ENCODE measurements around the gene MRI1. TPM values are rescaled to one million over a fixed set of nuclear protein-coding genes. Genes with fewer than 3 reads are reported as not detected.

Gene MRI1
- total RNA-seq, 1 experiment from 2014 or later = 30.2 TPM

- peaks cover 11% of the 10 kb centered on the region for H3K4me1 Mint-ChIP-seq (ENCODE audit: low read depth, unreplicated experiment)
- no peak overlapping the region for H3K27ac Mint-ChIP-seq (ENCODE audit: unreplicated experiment)
- H3K27me3 Mint-ChIP-seq (ENCODE audit: unreplicated experiment) = no peaks in the 10 kb centered on the region
- DNase-seq = no peak
- no peaks in the 10 kb centered on the region for H3K9me3 Mint-ChIP-seq (ENCODE audit: low read depth, unreplicated experiment)
- no TSS peak for BruUV-seq (replicated peaks)
- H3K4me3 Mint-ChIP-seq (ENCODE audit: low read depth, unreplicated experiment) = no peak overlapping the region
- TF ChIP-seq CTCF (IDR thresholded peaks at IDR 0.05; ENCODE audit: unreplicated experiment) = no peak
- CTCF ChIA-PET = no interaction called here
- peaks cover 28% of the 10 kb centered on the region for H3K36me3 Mint-ChIP-seq (ENCODE audit: insufficient read depth, unreplicated experiment)
- intact Hi-C loops (cut with micrococcal nuclease; ENCODE audit: unreplicated experiment) = no loop called here
Measured at GRCh38 chr19:13768510-13768909, 4.2 kb downstream of the MRI1 start.

- peaks cover 9% of the 10 kb centered on the region for H3K4me1 Mint-ChIP-seq (ENCODE audit: low read depth, unreplicated experiment)
- H3K36me3 Mint-ChIP-seq (ENCODE audit: insufficient read depth, unreplicated experiment) = peaks cover 25% of the 10 kb centered on the region
- H3K27ac Mint-ChIP-seq (ENCODE audit: unreplicated experiment) = no peak overlapping the region
- H3K4me3 Mint-ChIP-seq (ENCODE audit: low read depth, unreplicated experiment) = no peak overlapping the region
- DNase-seq = no peak
- BruUV-seq (replicated peaks) = no TSS peak
- no peaks in the 10 kb centered on the region for H3K9me3 Mint-ChIP-seq (ENCODE audit: low read depth, unreplicated experiment)
- CTCF ChIA-PET = no interaction called here
- intact Hi-C loops (cut with micrococcal nuclease; ENCODE audit: unreplicated experiment) = no loop called here
- no peak for TF ChIP-seq CTCF (IDR thresholded peaks at IDR 0.05; ENCODE audit: unreplicated experiment)
- H3K27me3 Mint-ChIP-seq (ENCODE audit: unreplicated experiment) = no peaks in the 10 kb centered on the region
Measured at GRCh38 chr19:13770013-13770635, 5.8 kb downstream of the MRI1 start.

- CTCF ChIA-PET = interaction anchor here (0.6 to 1.7 kb wide), 6 partner anchors 9 to 744 kb away, joined by 3 to 13 read pairs (median 6); partner anchors contain the start of genes DNAJB1 and MRI1
- H3K4me3 Mint-ChIP-seq (ENCODE audit: low read depth, unreplicated experiment) = peak within 1 kb of the TSS; percentile 99
- H3K27ac Mint-ChIP-seq (ENCODE audit: unreplicated experiment) = peak within 1 kb of the TSS; percentile 95
- peak; percentile 83 for DNase-seq
- intact Hi-C loops (cut with micrococcal nuclease; ENCODE audit: unreplicated experiment) = no loop called here
- H3K27me3 Mint-ChIP-seq (ENCODE audit: unreplicated experiment) = no peaks in the 10 kb centered on the region
- BruUV-seq (replicated peaks) = TSS peak; percentile 79
- no peaks in the 10 kb centered on the region for H3K9me3 Mint-ChIP-seq (ENCODE audit: low read depth, unreplicated experiment)
- H3K4me1 Mint-ChIP-seq (ENCODE audit: low read depth, unreplicated experiment) = no peaks in the 10 kb centered on the region
- peaks cover 32% of the 10 kb centered on the region for H3K36me3 Mint-ChIP-seq (ENCODE audit: insufficient read depth, unreplicated experiment)
- no peak for TF ChIP-seq CTCF (IDR thresholded peaks at IDR 0.05; ENCODE audit: unreplicated experiment)
Measured at GRCh38 chr19:13774217-13775191, 10.2 kb downstream of the MRI1 start, which contains the start of gene C19orf53. TSS of gene C19orf53 (plus strand) at chr19:13774456. CDS start at chr19:13774478, 22 bp downstream.

- DNase-seq = no peak
- H3K36me3 Mint-ChIP-seq (ENCODE audit: insufficient read depth, unreplicated experiment) = peaks cover 25% of the 10 kb centered on the region
- H3K4me1 Mint-ChIP-seq (ENCODE audit: low read depth, unreplicated experiment) = peaks cover 8% of the 10 kb centered on the region
- H3K4me3 Mint-ChIP-seq (ENCODE audit: low read depth, unreplicated experiment) = no peak overlapping the region
- no TSS peak for BruUV-seq (replicated peaks)
- no peaks in the 10 kb centered on the region for H3K27me3 Mint-ChIP-seq (ENCODE audit: unreplicated experiment)
- no peak for TF ChIP-seq CTCF (IDR thresholded peaks at IDR 0.05; ENCODE audit: unreplicated experiment)
- intact Hi-C loops (cut with micrococcal nuclease; ENCODE audit: unreplicated experiment) = no loop called here
- H3K9me3 Mint-ChIP-seq (ENCODE audit: low read depth, unreplicated experiment) = no peaks in the 10 kb centered on the region
- no peak overlapping the region for H3K27ac Mint-ChIP-seq (ENCODE audit: unreplicated experiment)
- CTCF ChIA-PET = no interaction called here
Measured at GRCh38 chr19:13778398-13778797, 14.1 kb downstream of the MRI1 start.
